Measurements from ENCODE around the gene ADPGK. TPM values are rescaled to one million over a fixed set of nuclear protein-coding genes. Genes with fewer than 3 reads are reported as not detected.

The ADPGK gene
- total RNA-seq, 1 experiment from 2014 or later, result 54.8 TPM

- Histone ChIP-seq H3K18ac (ENCODE audit: insufficient read length, low read depth, low read length) (peak overlapping the region; percentile 63), H3K23me2 (ENCODE audit: insufficient read length, low read depth, low read length, poor library complexity, severe bottlenecking) (peaks cover 3% of the 10 kb centered on the region), H4K20me1 (ENCODE audit: control insufficient read depth, insufficient read depth, insufficient read length) (no peaks in the 10 kb centered on the region), H2BK120ac (ENCODE audit: low read depth, low read length, poor library complexity, severe bottlenecking) (no peak overlapping the region), H3T11ph (ENCODE audit: low read length) (no peak overlapping the region), H3K23ac (ENCODE audit: insufficient read length, low read depth, low read length) (no peak overlapping the region), H2AK5ac (ENCODE audit: insufficient read length, low read length) (no peak overlapping the region), H3K4ac (ENCODE audit: low read depth, low read length) (no peak overlapping the region), H2BK12ac (ENCODE audit: insufficient read length, low read depth, low read length) (no peak overlapping the region), H3K9ac (ENCODE audit: extremely low read depth, insufficient read length, low read length) (peak overlapping the region; percentile 57), H3K56ac (ENCODE audit: insufficient read length, low read depth, low read length) (no peak overlapping the region), H3K79me2 (ENCODE audit: insufficient read depth, low read length) (peaks cover 16% of the 10 kb centered on the region; the same call in 1 of the 2 replicates), H2BK15ac (ENCODE audit: low read depth, low read length) (no peak overlapping the region), H3K27ac (ENCODE audit: insufficient read length, low read depth, low read length) (no peak overlapping the region), H4K8ac (replicated peaks; ENCODE audit: insufficient read length, low read depth, low read length) (no peak overlapping the region), H4K91ac (ENCODE audit: insufficient read length, low read depth, low read length) (no peak overlapping the region), H2AFZ (ENCODE audit: low read length) (no peak overlapping the region), H3K4me2 (ENCODE audit: insufficient read depth, insufficient read length, low read length) (peak overlapping the region; percentile 90), H3K4me1 (ENCODE audit: insufficient read depth, low read length) (peaks cover 9% of the 10 kb centered on the region; the same call in 1 of the 2 replicates), H3K79me1 (ENCODE audit: insufficient read depth, low read depth, low read length, poor library complexity, severe bottlenecking) (peaks cover 4% of the 10 kb centered on the region), H4K5ac (ENCODE audit: insufficient read length, low read depth, low read length) (no peak overlapping the region), H2BK5ac (ENCODE audit: insufficient read length, low read length) (no peak overlapping the region), H3K27me3 (ENCODE audit: insufficient read depth, low read length) (no peaks in the 10 kb centered on the region), H3K9me3 (ENCODE audit: control insufficient read depth, low read depth, low read length) (no peaks in the 10 kb centered on the region), H2BK20ac (ENCODE audit: low read depth, low read length, poor library complexity, severe bottlenecking) (no peak overlapping the region), H3K14ac (ENCODE audit: insufficient read depth, low read length) (peak overlapping the region; percentile 86)
- Mint-ChIP-seq H3K4me1 (peaks cover 20 to 27% of the 10 kb centered on the region in 2 experiments), H3K36me3 (ENCODE audit: insufficient read depth in 1 of 3, low read depth in 3 of 3) (peaks cover 2 to 13% (median 8%) of the 10 kb centered on the region in 3 experiments; a peak in 4 of 7 replicates), H3K9me3 (no peaks in the 10 kb centered on the region), H3K4me3 (peak overlapping the region; percentile 87 to 89), H3K27ac (peak overlapping the region; percentile 15 to 89 (median 39); a peak in 6 of 7 replicates), H3K27me3 (ENCODE audit: low read depth) (peaks cover 1% of the 10 kb centered on the region; the same call in 1 of the 2 replicates)
- no CpG with 5 or more reads among the region's 52 CpGs for WGBS (ENCODE audit: extremely low coverage, insufficient read length, low lambda C conversion rate)
- no peak for TF ChIP-seq CTCF (conservative IDR thresholded peaks at IDR 0.05)
- DNase-seq, result no peak
Measured at GRCh38 chr15:72783004-72783639, 436 bp downstream of the ADPGK start.
